Measurements from ENCODE around the gene CDK14.

DNA sequence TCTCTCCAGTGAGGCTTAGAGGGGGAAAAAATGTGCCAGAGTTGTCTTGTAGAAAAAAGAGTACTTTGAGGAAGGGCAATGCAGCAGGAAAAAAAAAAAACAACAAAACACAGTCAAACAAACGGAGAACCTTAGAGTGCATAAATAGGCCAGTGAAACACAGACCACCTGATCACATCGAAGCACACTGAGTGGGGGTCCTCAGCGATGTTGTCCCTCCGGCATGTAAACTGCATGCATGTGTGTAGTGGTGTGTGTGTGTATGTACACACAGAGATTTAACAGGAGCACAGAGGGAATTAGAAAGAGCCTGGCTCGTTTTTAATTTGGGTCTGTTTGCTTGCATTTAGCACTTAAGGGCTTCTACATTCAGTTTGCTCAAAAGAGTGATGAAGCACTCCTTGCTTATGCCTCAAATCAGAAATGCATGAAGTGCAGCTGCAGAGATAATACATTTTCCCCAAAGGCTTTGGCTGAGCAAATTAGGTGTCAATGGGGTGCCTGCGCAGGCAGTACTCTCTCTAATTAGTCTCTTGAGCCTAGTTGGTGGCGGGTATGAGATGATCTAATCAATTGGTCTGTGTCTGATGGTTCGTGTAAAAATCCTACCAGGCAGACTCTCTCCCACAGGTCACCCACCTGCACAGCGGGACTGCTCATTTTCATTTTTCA lies 605.5 kb downstream of the CDK14 start:
- TF ChIP-seq, protein P1, sequence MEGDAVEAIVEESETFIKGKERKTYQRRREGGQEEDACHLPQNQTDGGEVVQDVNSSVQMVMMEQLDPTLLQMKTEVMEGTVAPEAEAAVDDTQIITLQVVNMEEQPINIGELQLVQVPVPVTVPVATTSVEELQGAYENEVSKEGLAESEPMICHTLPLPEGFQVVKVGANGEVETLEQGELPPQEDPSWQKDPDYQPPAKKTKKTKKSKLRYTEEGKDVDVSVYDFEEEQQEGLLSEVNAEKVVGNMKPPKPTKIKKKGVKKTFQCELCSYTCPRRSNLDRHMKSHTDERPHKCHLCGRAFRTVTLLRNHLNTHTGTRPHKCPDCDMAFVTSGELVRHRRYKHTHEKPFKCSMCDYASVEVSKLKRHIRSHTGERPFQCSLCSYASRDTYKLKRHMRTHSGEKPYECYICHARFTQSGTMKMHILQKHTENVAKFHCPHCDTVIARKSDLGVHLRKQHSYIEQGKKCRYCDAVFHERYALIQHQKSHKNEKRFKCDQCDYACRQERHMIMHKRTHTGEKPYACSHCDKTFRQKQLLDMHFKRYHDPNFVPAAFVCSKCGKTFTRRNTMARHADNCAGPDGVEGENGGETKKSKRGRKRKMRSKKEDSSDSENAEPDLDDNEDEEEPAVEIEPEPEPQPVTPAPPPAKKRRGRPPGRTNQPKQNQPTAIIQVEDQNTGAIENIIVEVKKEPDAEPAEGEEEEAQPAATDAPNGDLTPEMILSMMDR (IDR thresholded peaks at IDR 0.05), result no peak
- no peak for TF ChIP-seq POLR2A (IDR thresholded peaks at IDR 0.05)
